Uterus (tissue), 4 donors: ENCODE results near the gene ZNF587. TPM values are rescaled to one million over a fixed set of nuclear protein-coding genes. Genes with fewer than 3 reads are reported as not detected.
"Not testable (repeated sequence)": the region's sequence is repeated elsewhere in the genome, so short reads cannot be mapped to it uniquely, and the experiment has no call there.

ENCODE experiments used
- DNase-seq, 2 donors: peaks; one replicate each; pipeline ENCODE4 v3.0.0-alpha.2; 2019 to 2020
- H3K27ac ChIP-seq, 2 donors: fragments of 200-600 bp; sonication (generic); 1 replicate in 1 of 2; 2 replicates in 1 of 2; pipeline ENCODE4 v1.5.1; 2016 to 2018
- H3K27me3 ChIP-seq, 2 donors: fragments of 200-600 bp; sonication (generic); one replicate each; pipeline ENCODE4 v1.5.1; 2018 to 2019; ENCODE audit warnings: control low read depth in 1 of 2
- H3K36me3 ChIP-seq, 2 donors: fragments of 200-600 bp; sonication (generic); one replicate each; pipeline ENCODE4 v1.5.1; 2019; ENCODE audit warnings: control low read depth in 1 of 2
- H3K4me1 ChIP-seq, 2 donors: fragments of 200-600 bp; sonication (generic); one replicate each; pipeline ENCODE4 v1.5.1; 2018 to 2019; ENCODE audit warnings: control low read depth in 1 of 2
- H3K4me3 ChIP-seq, 2 donors: fragments of 200-600 bp; sonication (generic); 1 replicate in 1 of 2; 2 replicates in 1 of 2; pipeline ENCODE4 v1.5.1; 2018 to 2019; ENCODE audit warnings: mild to moderate bottlenecking in 1 of 2
- H3K9me3 ChIP-seq, 2 donors: fragments of 200-600 bp; sonication (generic); one replicate each; pipeline ENCODE4 v1.5.1; 2019; ENCODE audit warnings: control low read depth in 1 of 2
- CTCF ChIP-seq, 4 experiments: fragments of 200-600 bp in 2 of 4; fragments of 450-650 bp in 2 of 4; sonication (generic) in 2 of 4; IDR thresholded peaks; one replicate each; pipeline ENCODE4 v1.5.1; 2016 to 2019; ENCODE audit warnings: antibody characterized with exemption in 4 of 4, mild to moderate bottlenecking in 2 of 4, moderate library complexity in 1 of 4
- POLR2A ChIP-seq, 2 donors: fragments of 450-650 bp; IDR thresholded peaks; one replicate each; pipeline ENCODE4 v1.6.1; 2016; ENCODE audit warnings: antibody characterized with exemption in 2 of 2, mild to moderate bottlenecking in 1 of 2, moderate library complexity in 1 of 2
- intact Hi-C: fragments of 100-400 bp; cut with DNase I; formaldehyde crosslinking; loops from one replicate; pipeline ENCODE4 v1.15.1; 2023; ENCODE audit warnings: low total_unique reads
- total RNA-seq, 4 donors: library from RNA; depleted of rRNA in 3 of 4; stranded (reverse); fragments of >200 nt in 3 of 4; gene quantifications; one replicate each; pipeline versions ENCODE4 v1.1.0 to v1.2.4, GENCODE V29; 2014 to 2023
- donor health status: DM: yes; HTN: yes; CAD: no.

Gene ZNF587
- total RNA-seq, 4 donors from 2014 or later, result 21.3 to 80.0 (median 39.6) TPM

DNA sequence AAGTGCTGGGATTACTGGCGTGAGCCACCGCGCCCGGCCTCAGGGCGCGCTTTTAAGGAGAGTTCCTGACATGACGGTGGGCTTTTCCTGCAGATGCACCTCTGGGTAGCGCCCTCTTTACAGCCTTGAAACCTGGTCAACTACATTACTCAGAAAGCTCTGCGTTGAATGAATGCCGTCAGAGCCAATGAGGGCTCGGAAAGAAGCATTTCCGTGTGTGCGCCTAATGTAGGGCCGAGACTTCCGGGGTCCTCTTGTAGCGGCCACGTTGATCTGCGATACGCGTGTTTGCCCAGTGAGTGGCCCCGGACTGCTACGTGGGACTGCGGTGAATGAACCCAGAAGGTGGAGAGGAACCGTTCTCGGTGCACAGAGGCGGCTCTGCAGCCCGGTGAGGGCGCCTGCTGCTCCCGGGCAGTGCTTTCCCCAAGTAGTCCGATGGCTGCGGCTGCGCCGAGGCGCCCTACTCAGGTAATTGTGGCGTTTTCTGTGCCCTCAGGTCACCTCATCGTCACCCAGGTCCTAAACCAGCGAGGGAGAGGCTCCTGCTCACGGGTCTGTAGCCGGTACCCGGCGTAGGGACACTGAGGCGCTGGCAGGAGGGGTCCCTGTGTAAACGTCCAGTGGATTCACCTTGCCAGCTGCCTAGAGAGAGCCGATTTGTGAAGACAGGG, 30.0 kb upstream of the ZNF587 start:
- Histone ChIP-seq H3K36me3 (no peaks in the 10 kb centered on the region), H3K9me3 (no peaks in the 10 kb centered on the region), H3K27me3 (no peaks in the 10 kb centered on the region), H3K4me3 (peak overlapping the region; percentile 66 to 71), H3K4me1 (no peaks in the 10 kb centered on the region), H3K27ac (peak overlapping the region; percentile 74 to 86)
- TF ChIP-seq CTCF (IDR thresholded peaks at IDR 0.05) (no peak), POLR2A (IDR thresholded peaks at IDR 0.05) (peak in 1 of 2 donors; percentile 42)
- intact Hi-C loops, result no loop called here
- DNase-seq, result peak; percentile 82 to 87

GRCh38 chr19:57820599-57820998, 29.1 kb upstream of the ZNF587 start:
- intact Hi-C loops, result no loop called here
- DNase-seq, result no peak
- Histone ChIP-seq H3K4me1 (no peaks in the 10 kb centered on the region), H3K27ac (no peak overlapping the region), H3K27me3 (no peaks in the 10 kb centered on the region), H3K4me3 (peak overlapping the region; percentile 66 to 71), H3K9me3 (no peaks in the 10 kb centered on the region), H3K36me3 (no peaks in the 10 kb centered on the region)
- TF ChIP-seq CTCF (IDR thresholded peaks at IDR 0.05) (no peak), POLR2A (IDR thresholded peaks at IDR 0.05) (no peak)

- H3K27ac ChIP-seq, H3K4me1 ChIP-seq, DNase-seq, H3K36me3 ChIP-seq, H3K4me3 ChIP-seq, H3K9me3 ChIP-seq, H3K27me3 ChIP-seq, intact Hi-C loops: not testable (repeated sequence)
Measured at GRCh38 chr19:57821095-57821494, 28.6 kb upstream of the ZNF587 start.

DNA sequence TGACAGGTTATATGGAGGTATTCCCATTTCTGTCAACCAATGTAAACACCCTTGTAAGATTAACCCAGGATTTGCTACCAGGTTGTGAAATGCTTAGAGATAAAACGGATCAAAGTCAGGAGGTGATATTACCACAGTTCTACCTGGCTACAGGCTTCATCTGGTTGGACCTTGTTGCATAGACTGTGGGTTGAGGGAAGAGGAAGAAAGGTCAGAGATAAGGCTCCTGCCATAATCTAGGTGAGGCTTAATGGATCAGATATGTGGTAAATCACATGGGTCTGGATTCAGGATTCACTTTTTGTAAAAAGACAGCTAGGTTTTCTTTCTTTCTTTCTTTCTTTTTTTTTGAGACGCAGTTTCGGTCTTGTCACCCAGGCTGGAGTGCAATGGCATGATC, 28.2 kb upstream of the ZNF587 start:
- H3K9me3 ChIP-seq, H3K27ac ChIP-seq, H3K4me3 ChIP-seq, H3K27me3 ChIP-seq, intact Hi-C loops, H3K36me3 ChIP-seq, DNase-seq, H3K4me1 ChIP-seq: not testable (repeated sequence)

- H3K4me3 ChIP-seq, H3K4me1 ChIP-seq, DNase-seq, H3K9me3 ChIP-seq, H3K36me3 ChIP-seq, H3K27ac ChIP-seq, H3K27me3 ChIP-seq, intact Hi-C loops: not testable (repeated sequence)
Measured at GRCh38 chr19:57823155-57823554, 26.5 kb upstream of the ZNF587 start.

DNA sequence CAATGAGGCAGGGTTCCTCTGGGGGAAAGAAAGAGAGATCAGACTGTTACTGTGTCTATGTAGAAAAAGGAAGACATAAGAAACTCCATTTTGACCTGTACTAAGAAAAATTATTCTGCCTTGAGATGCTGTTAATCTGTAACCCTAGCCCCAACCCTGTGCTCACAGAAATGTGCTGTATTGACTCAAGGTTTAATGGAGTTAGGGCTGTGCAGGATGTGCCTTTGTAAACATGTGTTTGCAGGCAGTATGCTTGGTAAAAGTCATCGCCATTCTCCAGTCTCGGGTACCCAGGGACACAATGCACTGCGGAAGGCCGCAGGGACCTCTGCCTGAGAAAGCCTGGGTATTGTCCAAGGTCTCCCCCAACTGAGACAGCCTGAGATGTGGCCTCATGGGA, 26.1 kb upstream of the ZNF587 start:
- H3K4me3 ChIP-seq, H3K27ac ChIP-seq, intact Hi-C loops, H3K4me1 ChIP-seq, DNase-seq, H3K9me3 ChIP-seq, H3K27me3 ChIP-seq, H3K36me3 ChIP-seq: not testable (repeated sequence)

DNA sequence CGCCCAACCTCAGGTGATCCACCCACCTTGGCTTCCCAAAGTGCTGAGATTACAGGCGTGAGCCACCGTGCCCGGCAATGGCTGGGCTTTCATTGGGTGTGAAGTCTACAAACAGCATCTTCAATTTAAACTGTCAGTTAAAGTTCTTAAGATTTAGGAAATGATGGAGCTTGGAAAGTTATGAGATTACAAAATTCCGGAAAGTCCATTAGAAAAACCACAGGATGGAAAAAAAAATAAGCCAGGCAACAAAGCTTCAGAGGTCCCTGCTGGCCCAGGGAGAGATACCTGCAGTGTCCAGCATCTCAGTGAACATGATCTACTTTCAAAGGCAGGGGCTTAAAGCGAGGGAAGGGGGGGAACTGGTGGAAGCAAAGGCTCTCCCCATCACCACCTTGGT, 24.1 kb upstream of the ZNF587 start:
- no peaks in the 10 kb centered on the region for H3K9me3 ChIP-seq
- H3K27me3 ChIP-seq, result no peaks in the 10 kb centered on the region
- DNase-seq, result no peak
- peaks cover 0 to 4% of the 10 kb centered on the region in 2 donors for H3K4me1 ChIP-seq
- intact Hi-C loops, result no loop called here
- no peak overlapping the region for H3K27ac ChIP-seq
- H3K4me3 ChIP-seq, result no peak overlapping the region
- TF ChIP-seq POLR2A (IDR thresholded peaks at IDR 0.05), result no peak
- TF ChIP-seq CTCF (IDR thresholded peaks at IDR 0.05), result no peak
- no peaks in the 10 kb centered on the region for H3K36me3 ChIP-seq
